NCI-H2029 treated with DMSO at 0.1 percent for 48 hours (cell line): ENCODE measurements around the gene CFAP77.

Experiments
- DNase-seq: peaks from one replicate; lab custom pipeline; 2025; lab: John Stamatoyannopoulos, UW

Gene CFAP77

GRCh38 chr9:132597073-132597775, 187.2 kb downstream of the CFAP77 start:
- no peak for DNase-seq

DNA sequence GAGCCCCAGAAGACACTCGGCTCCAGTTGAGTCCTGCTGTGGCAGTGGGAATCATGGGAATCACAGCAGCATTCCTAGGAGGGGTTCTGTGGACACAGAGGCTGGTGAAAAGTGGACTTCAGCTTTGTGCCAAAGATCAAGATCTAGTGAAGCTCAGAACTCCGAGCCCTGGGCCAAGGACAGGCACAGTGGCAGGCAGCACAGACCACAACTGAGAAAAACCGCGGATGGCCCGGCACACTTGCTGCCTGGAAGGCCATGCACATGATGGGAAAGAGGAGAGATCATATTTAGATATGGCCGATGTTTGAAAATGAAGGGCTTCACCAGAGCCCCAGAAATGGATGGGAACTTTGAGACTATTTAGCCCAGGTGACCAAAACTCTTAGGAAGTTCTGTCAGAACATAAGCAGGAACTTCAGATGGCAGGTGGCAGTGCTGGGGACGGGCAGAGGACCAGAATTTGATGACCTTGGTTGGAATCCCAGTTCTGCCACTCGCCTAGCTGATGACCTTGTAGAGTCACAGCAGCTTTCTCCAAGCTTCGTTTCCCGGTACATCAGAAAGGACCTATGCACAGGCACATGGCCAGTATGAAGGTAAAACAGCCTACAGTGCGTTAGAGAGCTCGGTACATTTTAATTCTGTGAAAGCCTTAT, 190.4 kb downstream of the CFAP77 start:
- no peak for DNase-seq

GRCh38 chr9:132602207-132602606, 192.2 kb downstream of the CFAP77 start:
- no peak for DNase-seq

DNA sequence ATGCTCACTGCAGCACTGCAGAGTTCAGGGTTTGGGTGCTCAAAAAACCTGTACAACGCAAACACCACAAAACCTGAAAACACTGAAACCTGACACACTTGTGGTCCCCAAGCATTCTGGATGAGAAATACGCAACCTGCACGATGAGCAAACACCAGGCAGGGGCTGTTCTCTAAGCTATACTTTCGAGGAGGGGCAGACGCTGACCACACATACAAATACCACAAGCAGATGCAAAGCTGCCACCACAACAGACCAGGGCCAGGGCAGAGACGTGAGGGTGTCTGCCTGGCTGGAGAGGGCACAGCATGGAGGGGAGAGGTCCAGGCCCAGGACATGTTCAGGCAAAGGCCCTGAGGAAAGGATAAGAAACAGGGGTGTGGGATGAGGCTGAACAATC, 195.4 kb downstream of the CFAP77 start:
- DNase-seq = no peak

DNA sequence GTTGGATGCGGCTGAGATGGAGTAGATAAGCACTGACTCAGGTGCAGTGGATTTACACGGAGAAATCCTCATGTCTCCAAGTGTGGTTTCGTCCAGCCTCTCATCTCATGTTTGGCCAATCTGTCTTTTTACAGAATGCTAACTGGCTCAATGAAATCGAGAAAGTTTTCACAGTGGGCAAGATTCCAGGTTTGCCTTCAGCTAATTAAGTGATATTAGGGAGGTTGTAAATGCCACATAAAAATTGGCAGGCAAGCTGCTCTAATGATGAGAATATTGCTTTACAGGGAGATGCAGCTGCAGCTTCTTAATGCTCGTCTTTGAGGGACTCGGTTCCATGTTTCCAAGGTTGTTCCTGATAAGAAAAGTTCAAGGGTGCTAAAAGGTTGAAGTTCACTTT, 196.1 kb downstream of the CFAP77 start:
- DNase-seq = no peak

DNA sequence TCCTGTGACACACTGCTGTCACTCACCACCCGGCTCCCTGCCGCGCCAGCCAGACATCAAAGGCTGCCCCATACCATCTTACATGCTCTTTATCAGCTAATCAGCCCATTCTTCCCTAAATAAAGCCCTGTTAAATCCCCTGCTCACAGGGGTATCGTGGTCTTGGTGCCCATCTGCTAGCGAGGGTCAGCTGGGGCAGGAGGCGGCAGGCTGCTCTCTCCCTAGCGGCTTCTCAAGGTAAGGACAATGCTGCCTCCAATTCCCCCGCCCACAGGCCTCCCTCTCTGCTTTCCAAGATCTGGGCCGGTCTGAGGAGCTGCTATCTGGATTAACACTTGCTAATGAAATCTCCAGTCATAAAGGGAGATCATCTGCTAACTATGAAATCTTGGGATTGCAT, 199.2 kb downstream of the CFAP77 start:
- no peak for DNase-seq

DNA sequence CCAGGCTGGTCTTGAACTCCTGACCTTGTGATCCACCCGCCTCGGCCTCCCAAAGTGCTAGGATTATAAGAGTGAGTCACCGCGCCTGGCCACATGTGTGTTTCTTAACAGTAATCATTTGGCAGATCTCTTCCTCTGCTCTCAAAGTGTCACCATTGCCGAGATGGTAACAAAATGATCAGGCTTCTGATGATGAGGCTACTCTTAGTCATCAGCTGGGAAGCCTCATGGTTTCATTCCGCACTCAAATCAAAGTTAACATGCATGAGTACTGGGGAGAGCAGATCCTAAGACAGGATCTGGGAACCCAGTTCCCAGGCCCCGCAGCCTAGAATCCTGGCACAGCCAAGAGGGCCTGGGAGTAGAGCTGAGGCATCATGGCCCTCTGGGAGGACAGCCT, 199.8 kb downstream of the CFAP77 start:
- DNase-seq = no peak

GRCh38 chr9:132610661-132611060, 200.7 kb downstream of the CFAP77 start:
- DNase-seq = no peak

GRCh38 chr9:132614324-132614723, 204.3 kb downstream of the CFAP77 start:
- no peak for DNase-seq

DNA sequence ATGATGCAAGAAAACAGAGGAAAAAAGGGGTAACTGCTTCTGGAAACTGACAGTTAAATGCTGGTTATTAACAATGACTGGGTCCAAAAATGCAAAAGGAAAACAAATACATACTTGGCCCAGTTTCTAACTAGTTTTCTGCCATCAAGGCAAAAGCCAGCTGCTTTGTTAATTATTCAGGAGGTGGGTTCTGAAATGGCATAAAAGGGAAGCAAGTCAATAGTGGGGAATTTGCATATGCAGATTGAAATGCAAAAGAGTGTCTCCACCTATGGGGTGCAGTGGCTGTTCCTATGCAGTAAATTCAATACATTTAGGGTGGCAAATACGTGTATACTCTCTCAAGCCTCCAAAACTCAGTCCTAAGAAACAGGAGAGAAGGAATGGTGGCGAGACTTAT, 205.8 kb downstream of the CFAP77 start:
- DNase-seq = no peak

DNA sequence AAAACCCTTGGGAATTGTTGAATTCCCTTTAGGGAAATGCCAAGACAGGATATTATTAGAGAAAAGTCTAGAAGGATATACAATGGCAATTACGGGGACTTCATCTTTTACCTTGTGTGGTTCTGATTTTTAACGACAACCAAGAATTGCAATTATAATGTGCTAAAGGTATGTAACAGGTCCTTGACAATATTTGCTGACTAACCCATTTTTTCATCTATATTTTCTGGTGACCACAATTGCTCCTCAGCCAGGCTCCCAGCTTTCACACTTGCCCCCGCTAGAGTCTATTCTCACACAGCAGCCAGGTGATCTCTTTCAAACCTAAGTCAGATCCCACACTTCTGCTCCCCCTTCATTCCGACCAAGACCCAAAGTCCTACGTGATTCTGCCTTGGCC, 206.7 kb downstream of the CFAP77 start:
- no peak for DNase-seq

- no peak for DNase-seq
Measured at GRCh38 chr9:132622159-132622558, 212.1 kb downstream of the CFAP77 start.
